ENCODE results near the gene GUCY1A2. TPM values are rescaled to one million over a fixed set of nuclear protein-coding genes. Genes with fewer than 3 reads are reported as not detected.

GUCY1A2 gene
- total RNA-seq, 1 experiment from 2014 or later = not detected

DNA sequence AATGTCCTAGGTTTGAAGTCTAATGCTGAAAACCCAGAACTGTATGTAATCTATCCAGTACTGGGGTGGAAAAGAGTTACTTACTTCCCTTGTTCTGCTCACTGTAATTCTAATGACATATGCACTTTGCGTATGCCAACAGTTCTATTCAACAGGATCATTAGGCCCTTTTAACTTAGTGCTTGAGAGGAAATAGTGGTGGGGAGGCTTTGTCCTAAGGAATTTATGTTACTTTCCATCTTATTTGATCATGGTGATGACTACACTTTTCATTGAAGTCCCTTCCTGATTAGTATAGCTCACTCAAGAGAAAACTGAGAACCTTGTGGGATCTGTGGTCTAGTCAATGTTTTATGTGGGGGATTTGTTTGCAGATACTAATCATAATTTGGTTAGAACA lies 348.2 kb downstream of the GUCY1A2 start:
- peaks cover 8% of the 10 kb centered on the region; the same call in 1 of the 2 replicates for H3K4me1 ChIP-seq
- H3K4me1 Mint-ChIP-seq (ENCODE audit: low read depth, unreplicated experiment) = peaks cover 6% of the 10 kb centered on the region
- no peaks in the 10 kb centered on the region for H3K36me3 ChIP-seq (ENCODE audit: control insufficient read depth, insufficient read depth, low read length)
- H3K4me3 Mint-ChIP-seq (ENCODE audit: unreplicated experiment) = no peak overlapping the region
- H3K27ac Mint-ChIP-seq (ENCODE audit: unreplicated experiment) = no peak overlapping the region
- intact Hi-C loops (cut with micrococcal nuclease; ENCODE audit: unreplicated experiment) = no loop called here
- no peaks in the 10 kb centered on the region for H3K36me3 Mint-ChIP-seq (ENCODE audit: insufficient read depth, unreplicated experiment)
- TF ChIP-seq, protein P1, sequence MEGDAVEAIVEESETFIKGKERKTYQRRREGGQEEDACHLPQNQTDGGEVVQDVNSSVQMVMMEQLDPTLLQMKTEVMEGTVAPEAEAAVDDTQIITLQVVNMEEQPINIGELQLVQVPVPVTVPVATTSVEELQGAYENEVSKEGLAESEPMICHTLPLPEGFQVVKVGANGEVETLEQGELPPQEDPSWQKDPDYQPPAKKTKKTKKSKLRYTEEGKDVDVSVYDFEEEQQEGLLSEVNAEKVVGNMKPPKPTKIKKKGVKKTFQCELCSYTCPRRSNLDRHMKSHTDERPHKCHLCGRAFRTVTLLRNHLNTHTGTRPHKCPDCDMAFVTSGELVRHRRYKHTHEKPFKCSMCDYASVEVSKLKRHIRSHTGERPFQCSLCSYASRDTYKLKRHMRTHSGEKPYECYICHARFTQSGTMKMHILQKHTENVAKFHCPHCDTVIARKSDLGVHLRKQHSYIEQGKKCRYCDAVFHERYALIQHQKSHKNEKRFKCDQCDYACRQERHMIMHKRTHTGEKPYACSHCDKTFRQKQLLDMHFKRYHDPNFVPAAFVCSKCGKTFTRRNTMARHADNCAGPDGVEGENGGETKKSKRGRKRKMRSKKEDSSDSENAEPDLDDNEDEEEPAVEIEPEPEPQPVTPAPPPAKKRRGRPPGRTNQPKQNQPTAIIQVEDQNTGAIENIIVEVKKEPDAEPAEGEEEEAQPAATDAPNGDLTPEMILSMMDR (IDR thresholded peaks at IDR 0.05; ENCODE audit: insufficient read depth in 1 of 2, low read depth in 1 of 2, low read length in 1 of 2, severe bottlenecking in 1 of 2, unreplicated experiment in 1 of 2) = no peak
- POLR2A ChIA-PET = no interaction called here
- no peaks in the 10 kb centered on the region for H3K9me3 Mint-ChIP-seq (ENCODE audit: unreplicated experiment)
- no TSS peak for BruUV-seq (replicated peaks)
- H3K4me3 ChIP-seq (ENCODE audit: low read depth, low read length) = no peak overlapping the region
- DNase-seq = no peak
- CTCF ChIA-PET = no interaction called here
- no peaks in the 10 kb centered on the region for H3K27me3 ChIP-seq (replicated peaks; ENCODE audit: control insufficient read depth, insufficient read depth, low read length)
- no peaks in the 10 kb centered on the region for H3K27me3 Mint-ChIP-seq (ENCODE audit: insufficient read depth, unreplicated experiment)
- H3K9me3 ChIP-seq = no peaks in the 10 kb centered on the region

DNA sequence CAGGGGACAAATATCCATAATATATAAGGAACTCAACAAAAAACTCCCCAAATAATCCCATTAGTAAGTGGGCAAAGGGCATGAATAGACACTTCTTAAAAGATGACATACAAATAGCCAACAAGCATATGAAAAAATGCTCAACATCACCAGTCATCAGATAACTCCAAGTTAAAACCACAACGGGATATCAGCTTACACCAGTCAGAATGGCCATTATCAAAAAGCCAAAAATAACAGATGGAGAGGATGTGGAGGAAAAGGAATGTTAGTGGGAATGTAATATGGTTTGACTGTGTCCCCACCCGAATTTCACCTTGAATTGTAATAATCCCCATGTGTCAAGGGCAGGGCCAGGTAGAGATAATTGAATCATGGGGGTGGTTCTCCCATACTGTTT lies 350.1 kb downstream of the GUCY1A2 start:
- no peak overlapping the region for H3K4me3 Mint-ChIP-seq (ENCODE audit: unreplicated experiment)
- no peaks in the 10 kb centered on the region for H3K36me3 Mint-ChIP-seq (ENCODE audit: insufficient read depth, unreplicated experiment)
- H3K4me1 Mint-ChIP-seq (ENCODE audit: low read depth, unreplicated experiment) = peaks cover 6% of the 10 kb centered on the region
- BruUV-seq (replicated peaks) = no TSS peak
- POLR2A ChIA-PET = no interaction called here
- CTCF ChIA-PET = no interaction called here
- no peak for DNase-seq
- Histone ChIP-seq H3K4me1 (peaks cover 8% of the 10 kb centered on the region; the same call in 1 of the 2 replicates), H3K36me3 (ENCODE audit: control insufficient read depth, insufficient read depth, low read length) (no peaks in the 10 kb centered on the region), H3K4me3 (ENCODE audit: low read depth, low read length) (no peak overlapping the region), H3K27me3 (replicated peaks; ENCODE audit: control insufficient read depth, insufficient read depth, low read length) (no peaks in the 10 kb centered on the region), H3K9me3 (no peaks in the 10 kb centered on the region)
- no peak overlapping the region for H3K27ac Mint-ChIP-seq (ENCODE audit: unreplicated experiment)
- TF ChIP-seq, protein P1 (IDR thresholded peaks at IDR 0.05; ENCODE audit: insufficient read depth in 1 of 2, low read depth in 1 of 2, low read length in 1 of 2, severe bottlenecking in 1 of 2, unreplicated experiment in 1 of 2) = no peak
- intact Hi-C loops (cut with micrococcal nuclease; ENCODE audit: unreplicated experiment) = no loop called here
- no peaks in the 10 kb centered on the region for H3K9me3 Mint-ChIP-seq (ENCODE audit: unreplicated experiment)
- no peaks in the 10 kb centered on the region for H3K27me3 Mint-ChIP-seq (ENCODE audit: insufficient read depth, unreplicated experiment)

DNA sequence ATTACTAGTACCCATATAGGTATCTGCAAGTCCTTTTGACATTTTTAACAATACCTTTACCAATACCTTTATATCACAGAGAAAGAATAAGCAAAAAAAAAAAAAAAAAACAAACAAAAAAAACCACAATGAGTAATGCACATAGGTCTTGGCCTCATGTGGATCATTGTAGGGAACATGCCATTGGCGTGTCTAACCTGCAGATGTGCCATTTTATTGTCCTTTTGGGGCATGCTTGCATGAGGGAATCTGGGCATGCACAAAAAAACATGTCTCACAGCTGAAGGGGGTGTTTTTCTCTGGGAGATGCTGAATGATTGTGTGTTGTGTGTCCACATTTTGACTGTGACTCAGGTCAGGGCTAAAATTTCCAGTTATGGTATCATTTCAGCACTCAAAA lies 361.6 kb downstream of the GUCY1A2 start:
- Mint-ChIP-seq H3K27ac (ENCODE audit: unreplicated experiment) (no peak overlapping the region), H3K27me3 (ENCODE audit: insufficient read depth, unreplicated experiment) (no peaks in the 10 kb centered on the region), H3K4me3 (ENCODE audit: unreplicated experiment) (no peak overlapping the region), H3K9me3 (ENCODE audit: unreplicated experiment) (peaks cover 15% of the 10 kb centered on the region), H3K36me3 (ENCODE audit: insufficient read depth, unreplicated experiment) (no peaks in the 10 kb centered on the region), H3K4me1 (ENCODE audit: low read depth, unreplicated experiment) (peaks cover 7% of the 10 kb centered on the region)
- CTCF ChIA-PET = interaction anchor here (0.7 kb wide), 1 partner anchor 416 kb away, joined by 5 read pairs; no protein-coding TSS in a partner anchor
- H3K36me3 ChIP-seq (ENCODE audit: control insufficient read depth, insufficient read depth, low read length) = no peaks in the 10 kb centered on the region
- POLR2A ChIA-PET = no interaction called here
- no peak overlapping the region for H3K4me3 ChIP-seq (ENCODE audit: low read depth, low read length)
- no peaks in the 10 kb centered on the region for H3K27me3 ChIP-seq (replicated peaks; ENCODE audit: control insufficient read depth, insufficient read depth, low read length)
- DNase-seq = no peak
- BruUV-seq (replicated peaks) = no TSS peak
- no peaks in the 10 kb centered on the region for H3K9me3 ChIP-seq
- TF ChIP-seq, protein P1 (IDR thresholded peaks at IDR 0.05; ENCODE audit: insufficient read depth in 1 of 2, low read depth in 1 of 2, low read length in 1 of 2, severe bottlenecking in 1 of 2, unreplicated experiment in 1 of 2) = no peak
- H3K4me1 ChIP-seq = no peaks in the 10 kb centered on the region
- intact Hi-C loops (cut with micrococcal nuclease; ENCODE audit: unreplicated experiment) = no loop called here
